Upper lobe of left lung (tissue), 6 donors: ENCODE measurements around the gene SCARB2. TPM values are rescaled to one million over a fixed set of nuclear protein-coding genes. Genes with fewer than 3 reads are reported as not detected.

Source experiments
- ATAC-seq, 2 donors: fragments of 200-7000 bp; cut with Tn5 transposase; one replicate each; pipeline ENCODE4 v1.9.1; 2022; ENCODE audit warnings: mild to moderate bottlenecking in 2 of 2, moderate library complexity in 2 of 2; ENCODE audit not compliant: low FRiP score in 2 of 2
- DNase-seq, 2 donors: peaks; one replicate each; pipeline ENCODE4 v3.0.0-alpha.2; 2019 to 2020
- H3K27ac ChIP-seq, 4 donors: fragments of 200-600 bp; sonication (generic); one replicate each; pipeline ENCODE4 v1.5.1; 2016 to 2019
- H3K27me3 ChIP-seq, 4 donors: fragments of 200-600 bp; sonication (generic); one replicate each; pipeline ENCODE4 v1.5.1; 2017 to 2019
- H3K36me3 ChIP-seq, 4 donors: fragments of 200-600 bp; sonication (generic); one replicate each; pipeline ENCODE4 v1.5.1; 2016 to 2019
- H3K4me1 ChIP-seq, 4 donors: fragments of 200-600 bp; sonication (generic); one replicate each; pipeline ENCODE4 v1.5.1; 2018 to 2019
- H3K4me3 ChIP-seq, 4 donors: fragments of 200-600 bp; sonication (generic); one replicate each; pipeline ENCODE4 v1.5.1; 2017 to 2019; ENCODE audit warnings: mild to moderate bottlenecking in 2 of 4, moderate library complexity in 1 of 4
- H3K9me3 ChIP-seq, 4 donors: fragments of 200-600 bp; sonication (generic); one replicate each; pipeline ENCODE4 v1.5.1; 2018 to 2019
- CTCF ChIP-seq, 6 experiments: fragments of 450-650 bp in 4 of 6; fragments of 200-600 bp in 2 of 6; sonication (generic) in 2 of 6; IDR thresholded peaks; one replicate each; pipeline ENCODE4 v1.5.1; 2016 to 2019; ENCODE audit warnings: antibody characterized with exemption in 6 of 6
- EP300 ChIP-seq, 4 donors: sonication (generic); formaldehyde crosslinking; IDR thresholded peaks; one replicate each; pipeline ENCODE4 v1.5.1; 2017; ENCODE audit warnings: antibody characterized with exemption in 4 of 4, control low read depth in 2 of 4
- POLR2A ChIP-seq, 4 donors: fragments of 450-650 bp; IDR thresholded peaks; one replicate each; pipeline ENCODE4 v1.5.1; 2016 to 2017; ENCODE audit warnings: antibody characterized with exemption in 4 of 4, mild to moderate bottlenecking in 2 of 4
- POLR2AphosphoS5 ChIP-seq, 2 donors: sonication (generic); formaldehyde crosslinking; IDR thresholded peaks; one replicate each; pipeline ENCODE4 v1.5.1; 2017; ENCODE audit warnings: antibody characterized with exemption in 2 of 2
- WGBS, 2 donors: methylation state at CpG; one replicate each; pipeline ENCODE4 v1.1.5; 2017 to 2018; 5-methylcytosine and 5-hydroxymethylcytosine counted together
- total RNA-seq, 6 donors: library from RNA; depleted of rRNA in 4 of 6; stranded (reverse); fragments of >200 nt in 4 of 6; gene quantifications; one replicate each; pipeline versions ENCODE4 v1.1.0 to v1.2.1, GENCODE V29; 2016 to 2021
- donor health status: DM: no; HTN: no; CAD: no; lungs with moderate emphysema.
- donor health status: DM: no; HTN: yes; CAD: no; lungs with severe emphysema.

Gene SCARB2
- total RNA-seq, 6 donors from 2014 or later: 103 to 190 (median 174) TPM

DNA sequence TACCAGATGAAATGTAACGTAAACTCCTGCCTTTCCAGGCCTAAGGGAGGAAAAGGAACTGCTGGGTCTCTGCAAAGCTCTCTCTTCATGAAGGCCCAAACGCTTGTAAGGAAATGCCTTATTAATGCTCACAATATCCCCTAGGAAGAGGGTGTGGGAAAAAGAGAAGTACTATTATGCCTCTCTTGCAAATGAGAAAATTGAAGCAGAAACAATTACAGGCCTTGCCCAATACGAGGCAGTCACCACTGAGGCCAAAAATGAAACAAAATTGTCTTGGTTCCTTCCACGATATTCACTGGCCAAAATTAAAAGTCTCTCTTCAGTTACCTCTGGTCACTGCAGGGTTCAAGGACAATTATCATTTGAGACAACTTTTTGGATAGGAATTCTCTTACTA lies 3.2 kb downstream of the SCARB2 start:
- peak overlapping the region in 2 of 4 donors; percentile 78 to 85 for H3K4me3 ChIP-seq
- H3K9me3 ChIP-seq: no peaks in the 10 kb centered on the region
- DNase-seq (no peak), ATAC-seq (no peak)
- H3K27ac ChIP-seq: peak overlapping the region; percentile 92 to 99 (median 97)
- H3K36me3 ChIP-seq: no peaks in the 10 kb centered on the region
- H3K4me1 ChIP-seq: peaks cover 72 to 85% (median 81%) of the 10 kb centered on the region in 4 donors
- TF ChIP-seq CTCF (IDR thresholded peaks at IDR 0.05): no peak
- no peak for TF ChIP-seq POLR2A (IDR thresholded peaks at IDR 0.05)
- TF ChIP-seq POLR2AphosphoS5 (IDR thresholded peaks at IDR 0.05): no peak
- no peak for TF ChIP-seq EP300 (IDR thresholded peaks at IDR 0.05)
- no peaks in the 10 kb centered on the region for H3K27me3 ChIP-seq
- 36 to 42% methylated on average over 4 of the region's 4 CpGs for WGBS, 2 donors

DNA sequence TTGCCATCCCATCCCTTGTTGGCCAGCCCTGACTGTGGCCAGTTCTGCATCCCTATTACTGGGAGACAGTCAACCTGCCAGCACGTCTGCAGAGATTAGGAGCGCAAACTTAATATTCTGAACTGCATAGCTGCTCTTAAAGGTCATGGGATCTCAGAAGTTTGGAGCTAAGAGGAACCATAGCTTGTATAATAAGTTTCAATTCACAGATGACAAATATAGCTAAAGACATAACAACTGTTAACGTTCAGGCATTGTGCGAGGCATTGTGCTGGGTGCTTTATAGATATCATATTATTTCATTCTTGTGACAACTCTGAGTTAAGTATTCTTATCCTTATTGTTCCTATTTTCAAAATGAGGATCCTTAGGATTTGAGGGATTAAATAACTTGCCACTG lies 3.7 kb downstream of the SCARB2 start:
- peaks cover 71 to 83% (median 79%) of the 10 kb centered on the region in 4 donors for H3K4me1 ChIP-seq
- no peaks in the 10 kb centered on the region for H3K27me3 ChIP-seq
- TF ChIP-seq POLR2AphosphoS5 (IDR thresholded peaks at IDR 0.05): no peak
- no peak for TF ChIP-seq POLR2A (IDR thresholded peaks at IDR 0.05)
- TF ChIP-seq EP300 (IDR thresholded peaks at IDR 0.05): no peak
- no peak for TF ChIP-seq CTCF (IDR thresholded peaks at IDR 0.05)
- no peaks in the 10 kb centered on the region for H3K36me3 ChIP-seq
- no peak for DNase-seq
- no peaks in the 10 kb centered on the region for H3K9me3 ChIP-seq
- peak overlapping the region in 1 of 4 donors; percentile 78 for H3K4me3 ChIP-seq
- no peak for ATAC-seq
- WGBS, 2 donors: 66 to 68% methylated on average over 4 of the region's 4 CpGs
- peak overlapping the region; percentile 92 to 99 (median 97) for H3K27ac ChIP-seq

- peak overlapping the region in 3 of 4 donors; percentile 0 to 25 (median 12) for H3K4me3 ChIP-seq
- peak overlapping the region; percentile 92 to 99 (median 97) for H3K27ac ChIP-seq
- peaks cover 76 to 90% (median 79%) of the 10 kb centered on the region in 4 donors for H3K4me1 ChIP-seq
- peak; percentile 91 to 92 for ATAC-seq
- peak in 1 of 2 donors; percentile 91 for DNase-seq
- 17 to 21% methylated on average over 9 of the region's 9 CpGs for WGBS, 2 donors
- H3K9me3 ChIP-seq: no peaks in the 10 kb centered on the region
- no peaks in the 10 kb centered on the region for H3K36me3 ChIP-seq
- TF ChIP-seq POLR2A (IDR thresholded peaks at IDR 0.05) (peak in 1 of 4 donors; percentile 50), POLR2AphosphoS5 (IDR thresholded peaks at IDR 0.05) (peak; percentile 85 to 94), CTCF (IDR thresholded peaks at IDR 0.05) (no peak), EP300 (IDR thresholded peaks at IDR 0.05) (no peak)
- no peaks in the 10 kb centered on the region for H3K27me3 ChIP-seq
These were observed 5.4 kb downstream of the SCARB2 start for GRCh38 chr4:76208005-76208765.

- TF ChIP-seq POLR2AphosphoS5 (IDR thresholded peaks at IDR 0.05) (no peak), POLR2A (IDR thresholded peaks at IDR 0.05) (no peak), CTCF (IDR thresholded peaks at IDR 0.05) (no peak), EP300 (IDR thresholded peaks at IDR 0.05) (no peak)
- no peak overlapping the region for H3K4me3 ChIP-seq
- peaks cover 79 to 90% (median 80%) of the 10 kb centered on the region in 4 donors for H3K4me1 ChIP-seq
- H3K27me3 ChIP-seq: no peaks in the 10 kb centered on the region
- peak overlapping the region in 3 of 4 donors; percentile 92 to 99 (median 97) for H3K27ac ChIP-seq
- DNase-seq: no peak
- no peaks in the 10 kb centered on the region for H3K9me3 ChIP-seq
- no peaks in the 10 kb centered on the region for H3K36me3 ChIP-seq
- no peak for ATAC-seq
These were observed 6.1 kb downstream of the SCARB2 start for GRCh38 chr4:76207549-76207948.
